ENCODE measurements around the gene TRIM46.
A peak's percentile ranks its signal among the peaks of the same experiment; 100 is the strongest.

The TRIM46 gene

DNA sequence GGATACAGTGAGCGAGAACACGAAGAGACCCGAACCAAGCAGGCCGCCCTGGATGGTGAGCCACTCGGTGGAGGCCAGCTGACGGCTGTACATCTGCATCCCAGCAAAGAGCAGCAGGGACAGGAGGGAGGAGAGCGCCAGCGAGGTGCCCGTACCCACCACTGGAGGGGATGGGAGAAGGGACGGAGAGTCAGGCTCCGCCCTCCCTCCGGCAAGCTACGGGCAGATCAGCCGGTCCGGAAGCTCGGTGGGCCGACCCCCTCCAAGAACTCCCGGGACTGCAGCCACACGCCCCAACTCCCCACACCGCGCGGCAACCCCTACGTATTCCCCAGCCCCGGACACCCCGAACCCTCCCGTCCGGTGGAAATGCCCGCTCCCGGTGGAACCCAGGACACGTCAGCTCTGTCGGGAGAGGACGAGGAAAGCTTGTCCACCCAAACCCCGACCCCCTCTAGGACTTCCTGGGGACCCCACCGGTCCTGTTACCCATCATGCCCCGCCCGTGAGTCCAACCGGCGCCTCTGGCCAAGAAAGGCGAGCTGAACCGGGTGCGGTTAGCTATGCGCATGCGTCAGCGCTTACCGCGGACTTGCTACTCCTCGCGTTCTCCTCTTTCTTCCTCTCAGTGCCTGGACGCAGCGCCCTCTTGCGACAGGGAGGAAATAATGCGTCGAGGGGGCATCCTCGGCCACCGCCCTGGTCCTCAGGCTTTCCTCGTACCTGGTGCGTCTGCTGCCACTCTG is 744 bp upstream of the TRIM46 start, which contains the start of gene KRTCAP2:
TSS of gene KRTCAP2 (minus strand) at position 573 of the 746 bp plus-strand sequence. CDS start at position 493, 80 bp downstream.
- DNase-seq (ENCODE audit: low spot score): peak; percentile 99

- peak; percentile 57 for DNase-seq (ENCODE audit: low spot score)
Measured at GRCh38 chr1:155174324-155175280, 953 bp downstream of the TRIM46 start.

- DNase-seq (ENCODE audit: low spot score): no peak
Measured at GRCh38 chr1:155175281-155175926, 1.8 kb downstream of the TRIM46 start.

DNA sequence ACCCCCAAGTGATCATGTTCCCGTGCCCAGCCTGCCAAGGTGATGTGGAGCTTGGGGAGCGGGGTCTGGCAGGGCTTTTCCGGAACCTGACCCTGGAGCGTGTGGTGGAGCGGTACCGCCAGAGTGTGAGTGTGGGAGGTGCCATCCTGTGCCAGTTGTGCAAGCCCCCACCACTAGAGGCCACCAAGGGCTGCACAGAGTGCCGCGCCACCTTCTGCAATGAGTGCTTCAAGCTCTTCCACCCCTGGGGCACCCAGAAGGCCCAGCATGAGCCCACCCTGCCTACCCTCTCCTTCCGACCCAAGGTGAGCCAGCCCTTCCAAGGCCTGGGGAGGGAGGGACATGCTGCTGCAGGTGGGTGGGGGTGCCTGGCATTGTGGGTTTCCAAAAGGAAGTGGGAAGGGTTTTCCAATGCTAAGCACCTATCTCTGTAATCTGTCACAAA is 2.3 kb downstream of the TRIM46 start:
- DNase-seq (ENCODE audit: low spot score): no peak

- DNase-seq (ENCODE audit: low spot score): peak; percentile 94
Measured at GRCh38 chr1:155176544-155177071, 3.0 kb downstream of the TRIM46 start.

DNA sequence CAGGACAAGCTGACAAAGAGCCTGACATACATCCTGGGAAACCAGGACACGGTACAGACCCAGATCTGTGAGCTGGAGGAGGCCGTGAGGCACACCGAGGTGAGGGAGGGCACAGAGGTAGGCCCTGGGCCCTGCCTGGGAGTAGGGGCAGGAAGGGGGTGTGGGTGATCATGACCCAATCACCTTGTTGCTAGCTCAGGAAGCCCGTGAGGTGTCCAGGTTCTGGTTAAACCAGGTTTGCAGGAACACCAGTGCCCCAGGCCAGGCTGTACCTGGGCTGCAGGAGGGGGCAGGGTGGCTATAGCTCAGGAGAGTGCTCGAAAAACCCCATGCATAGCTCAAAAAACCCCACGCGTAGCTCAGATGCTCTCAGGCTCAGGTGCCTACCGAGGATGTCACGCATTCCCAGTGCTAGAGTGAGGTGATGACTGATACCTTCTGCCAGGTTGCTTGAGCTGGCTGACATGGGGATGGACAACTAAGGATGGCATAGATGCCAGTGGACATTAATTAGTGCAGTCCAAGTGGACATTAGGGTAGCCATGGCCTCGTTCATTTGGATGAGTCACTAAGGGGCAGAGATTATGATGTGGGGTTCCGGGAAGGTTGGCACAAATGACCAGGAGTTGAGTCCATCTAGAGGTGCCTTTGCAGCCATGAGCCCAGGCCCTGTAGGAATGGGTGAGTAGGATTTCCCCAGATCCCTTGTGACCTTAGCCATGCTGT is 3.7 kb downstream of the TRIM46 start:
- no peak for DNase-seq (ENCODE audit: low spot score)

- no peak for DNase-seq (ENCODE audit: low spot score)
Measured at GRCh38 chr1:155177918-155178281, 4.3 kb downstream of the TRIM46 start.

DNA sequence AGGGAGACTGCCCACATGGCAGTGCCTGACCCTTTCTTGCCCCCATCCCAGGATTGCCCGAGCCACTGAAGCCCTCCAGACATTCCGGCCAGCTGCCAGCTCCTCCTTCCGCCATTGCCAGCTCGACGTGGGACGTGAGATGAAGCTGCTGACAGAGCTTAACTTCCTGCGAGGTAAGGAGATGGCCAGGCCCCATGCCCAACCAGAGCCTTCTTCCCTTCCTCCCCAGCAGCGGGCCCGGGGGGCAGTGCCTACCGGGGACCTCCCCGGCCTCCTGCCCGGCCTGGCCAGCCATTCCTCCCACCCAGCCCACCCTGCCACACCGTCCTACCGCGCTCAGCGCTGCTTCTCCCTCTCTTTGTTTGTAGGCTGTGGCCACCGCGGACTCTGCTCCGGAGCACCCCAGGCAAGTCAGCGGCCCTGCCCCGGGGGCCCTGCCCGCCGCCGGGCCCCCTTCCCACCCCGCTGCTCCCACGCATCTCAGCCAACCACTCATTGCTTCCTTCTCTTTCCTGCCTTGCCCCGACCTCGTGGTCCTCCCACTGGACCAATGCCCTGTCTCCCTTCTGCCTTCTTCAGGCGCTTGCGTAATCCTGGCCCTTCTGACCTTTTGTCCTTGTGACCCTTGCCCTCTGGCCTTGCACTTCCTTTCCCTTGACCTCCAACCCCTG is 4.9 kb downstream of the TRIM46 start:
- DNase-seq (ENCODE audit: low spot score): no peak

DNA sequence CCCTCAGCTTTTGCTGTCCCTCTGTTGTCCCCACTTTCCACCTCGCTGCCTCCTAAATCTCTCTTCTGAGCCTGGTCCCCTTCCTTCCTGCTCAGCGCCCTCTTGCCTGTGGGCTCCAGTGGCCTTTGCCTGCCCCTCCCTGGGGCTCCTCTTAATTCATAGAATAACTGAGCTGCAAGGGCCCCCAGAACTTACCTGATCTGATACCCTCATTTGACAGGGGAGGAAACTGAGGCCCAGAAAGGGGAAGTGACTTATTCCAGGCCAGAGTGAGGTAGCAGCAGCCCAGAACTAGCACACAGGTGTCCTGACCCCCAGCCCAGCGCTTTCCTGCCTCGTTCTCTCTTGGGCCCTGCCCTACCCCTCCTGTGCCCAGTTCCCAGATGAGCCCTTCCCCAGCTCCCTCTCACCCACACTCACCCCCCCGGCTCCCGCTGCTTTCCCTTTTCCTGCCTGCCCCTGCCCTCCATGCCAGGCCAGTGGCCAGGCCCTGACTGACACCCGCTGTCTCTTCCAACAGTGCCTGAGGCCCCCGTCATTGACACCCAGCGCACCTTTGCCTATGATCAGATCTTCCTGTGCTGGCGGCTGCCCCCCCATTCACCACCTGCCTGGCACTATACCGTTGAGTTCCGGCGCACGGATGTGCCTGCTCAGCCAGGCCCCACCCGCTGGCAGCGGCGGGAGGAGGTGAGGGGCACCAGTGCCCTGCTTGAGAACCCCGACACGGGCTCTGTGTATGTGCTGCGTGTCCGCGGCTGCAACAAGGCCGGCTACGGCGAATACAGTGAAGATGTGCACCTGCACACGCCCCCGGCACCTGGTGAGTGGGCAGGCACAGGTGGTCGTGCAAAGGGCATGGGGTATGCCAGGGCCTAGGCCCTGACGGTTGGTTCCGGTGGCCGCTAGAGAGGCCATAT is 5.7 kb downstream of the TRIM46 start:
- DNase-seq (ENCODE audit: low spot score): no peak

GRCh38 chr1:155181371-155182051 is 7.9 kb downstream of the TRIM46 start:
- DNase-seq (ENCODE audit: low spot score): no peak

DNA sequence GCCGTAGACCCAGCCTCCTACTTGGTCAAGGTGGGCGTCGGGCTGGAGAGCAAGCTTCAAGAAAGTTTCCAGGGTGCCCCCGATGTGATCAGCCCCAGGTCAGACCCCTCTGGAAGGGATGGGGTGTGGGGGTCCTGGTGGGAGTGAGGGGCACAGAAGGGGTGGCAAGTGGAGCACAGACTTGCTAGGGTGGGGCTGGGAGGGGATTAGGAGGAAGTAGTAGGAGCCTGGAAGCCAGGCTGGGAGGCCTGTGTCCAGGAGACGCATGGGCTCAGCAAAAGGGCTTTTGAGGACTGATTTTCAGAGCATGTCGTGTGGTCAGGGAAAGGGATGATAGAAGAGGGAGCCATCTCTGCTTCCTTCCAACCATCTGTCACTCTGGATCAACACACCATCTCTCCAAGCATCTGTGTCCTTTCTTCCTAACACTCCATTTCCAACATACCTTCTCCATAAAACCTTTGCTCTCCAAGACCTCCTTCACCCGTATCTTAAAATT is 8.5 kb downstream of the TRIM46 start:
- no peak for DNase-seq (ENCODE audit: low spot score)

GRCh38 chr1:155183775-155184221 is 10.1 kb downstream of the TRIM46 start:
- no peak for DNase-seq (ENCODE audit: low spot score)

GRCh38 chr1:155184351-155184811 is 10.7 kb downstream of the TRIM46 start:
- no peak for DNase-seq (ENCODE audit: low spot score)

- DNase-seq (ENCODE audit: low spot score): no peak
Measured at GRCh38 chr1:155184835-155185782, 11.5 kb downstream of the TRIM46 start.

- DNase-seq (ENCODE audit: low spot score): no peak
Measured at GRCh38 chr1:155185783-155186066, 12.1 kb downstream of the TRIM46 start.

DNA sequence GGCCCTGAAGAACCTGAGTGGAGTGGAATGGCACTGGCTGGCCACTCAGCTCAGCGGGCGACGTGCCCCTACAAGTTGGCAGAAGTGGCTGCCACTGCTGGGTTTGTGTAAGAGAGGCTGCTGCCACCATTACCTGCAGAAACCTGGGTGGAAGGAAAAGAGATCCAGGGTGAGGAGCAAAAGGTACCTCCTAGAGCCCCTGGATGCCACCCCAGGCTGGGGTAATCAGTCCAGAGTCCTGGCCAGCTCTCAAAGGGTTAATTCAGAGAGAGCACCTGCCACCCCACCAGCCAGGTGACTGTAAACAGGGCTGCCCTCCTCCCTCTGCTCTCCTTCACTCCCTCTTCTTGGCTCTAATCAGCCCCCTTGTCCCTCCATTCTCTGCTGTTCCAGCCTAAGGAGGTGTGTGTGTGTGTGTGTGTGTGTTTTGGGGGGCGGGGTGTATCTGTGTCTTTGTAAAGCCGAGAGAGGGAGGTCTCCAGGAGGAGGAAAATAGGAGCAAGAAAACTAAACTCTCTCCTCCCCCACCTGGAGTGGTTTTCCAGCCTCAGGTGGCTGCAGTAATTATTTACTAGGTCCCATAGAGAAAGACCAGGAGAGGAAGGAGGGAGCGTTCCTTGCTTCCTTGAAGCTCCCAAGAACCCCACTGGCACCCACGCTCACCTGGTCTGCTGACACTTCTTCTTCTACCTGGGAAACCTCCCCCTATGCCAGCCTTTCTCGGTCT is 12.6 kb downstream of the TRIM46 start:
- DNase-seq (ENCODE audit: low spot score): no peak

- no peak for DNase-seq (ENCODE audit: low spot score)
Measured at GRCh38 chr1:155186794-155187455, 13.3 kb downstream of the TRIM46 start.
